GM06990 (cell line): ENCODE results near the gene GSTM1.
A peak's percentile ranks its signal among the peaks of the same experiment; 100 is the strongest.

Source experiments
- DNase-seq: peaks from one replicate; pipeline ENCODE4 v3.0.0-alpha.2; 2011; ENCODE audit not compliant: insufficient read length; ENCODE audit errors: extremely low read depth
- H3K27me3 ChIP-seq: replicated peaks from 2 replicates; pipeline ENCODE4 v1.6.0; 2011; ENCODE audit warnings: low read length; ENCODE audit not compliant: control insufficient read depth, insufficient read depth
- H3K36me3 ChIP-seq: 2 replicates; pipeline ENCODE4 v1.5.1; 2011; ENCODE audit warnings: low read length; ENCODE audit not compliant: control insufficient read depth, insufficient read depth
- H3K4me3 ChIP-seq: replicated peaks from 2 replicates; pipeline ENCODE4 v1.5.1; 2011; ENCODE audit warnings: low read depth, mild to moderate bottlenecking, control low read depth, low read length
- CTCF ChIP-seq: IDR thresholded peaks from 2 replicates; pipeline ENCODE4 v1.5.1; 2011; ENCODE audit warnings: low read length, control low read depth, mild to moderate bottlenecking, inconsistent platforms; ENCODE audit not compliant: insufficient read depth, poor library complexity, severe bottlenecking

The GSTM1 gene

DNA sequence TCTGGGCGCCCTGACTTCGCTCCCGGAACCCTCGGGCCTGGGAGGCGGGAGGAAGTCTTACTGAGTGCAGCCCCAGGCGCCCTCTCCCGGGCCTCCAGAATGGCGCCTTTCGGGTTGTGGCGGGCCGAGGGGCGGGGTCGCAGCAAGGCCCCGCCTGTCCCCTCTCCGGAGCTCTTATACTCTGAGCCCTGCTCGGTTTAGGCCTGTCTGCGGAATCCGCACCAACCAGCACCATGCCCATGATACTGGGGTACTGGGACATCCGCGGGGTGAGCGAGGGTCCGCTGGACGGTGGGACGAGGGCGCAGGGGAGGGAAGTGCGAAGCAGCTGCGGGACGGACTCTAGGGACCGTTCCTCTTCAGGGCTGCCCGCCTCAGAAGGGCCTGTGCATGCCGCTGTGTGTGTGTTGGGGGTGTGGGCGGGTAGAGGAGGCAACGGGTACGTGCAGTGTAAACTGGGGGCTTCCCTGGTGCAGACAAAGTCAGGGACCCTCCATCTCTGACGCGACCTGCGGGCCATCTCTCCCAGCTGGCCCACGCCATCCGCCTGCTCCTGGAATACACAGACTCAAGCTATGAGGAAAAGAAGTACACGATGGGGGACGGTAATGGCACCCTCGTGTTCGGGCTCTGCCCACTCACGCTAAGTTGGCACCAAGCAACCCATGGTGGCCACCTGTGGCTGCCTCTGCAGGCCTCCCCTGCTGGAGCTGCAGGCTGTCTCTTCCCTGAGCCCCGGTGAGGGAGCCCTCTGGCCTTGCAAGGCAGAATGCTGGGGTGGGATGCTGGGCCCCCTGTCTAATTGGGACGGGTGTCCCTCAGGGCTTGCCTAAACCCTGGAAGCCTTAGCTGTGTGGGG lies at the start of gene GSTM1:
TSS of gene GSTM1 (plus strand) at position 177 of the 859 bp plus-strand sequence. CDS start at position 234, 57 bp downstream.
- no peaks in the 10 kb centered on the region for H3K27me3 ChIP-seq
- no peak within 1 kb of the TSS for H3K4me3 ChIP-seq
- no peak for TF ChIP-seq CTCF
- no peaks in the 10 kb centered on the region for H3K36me3 ChIP-seq
- DNase-seq = no peak

DNA sequence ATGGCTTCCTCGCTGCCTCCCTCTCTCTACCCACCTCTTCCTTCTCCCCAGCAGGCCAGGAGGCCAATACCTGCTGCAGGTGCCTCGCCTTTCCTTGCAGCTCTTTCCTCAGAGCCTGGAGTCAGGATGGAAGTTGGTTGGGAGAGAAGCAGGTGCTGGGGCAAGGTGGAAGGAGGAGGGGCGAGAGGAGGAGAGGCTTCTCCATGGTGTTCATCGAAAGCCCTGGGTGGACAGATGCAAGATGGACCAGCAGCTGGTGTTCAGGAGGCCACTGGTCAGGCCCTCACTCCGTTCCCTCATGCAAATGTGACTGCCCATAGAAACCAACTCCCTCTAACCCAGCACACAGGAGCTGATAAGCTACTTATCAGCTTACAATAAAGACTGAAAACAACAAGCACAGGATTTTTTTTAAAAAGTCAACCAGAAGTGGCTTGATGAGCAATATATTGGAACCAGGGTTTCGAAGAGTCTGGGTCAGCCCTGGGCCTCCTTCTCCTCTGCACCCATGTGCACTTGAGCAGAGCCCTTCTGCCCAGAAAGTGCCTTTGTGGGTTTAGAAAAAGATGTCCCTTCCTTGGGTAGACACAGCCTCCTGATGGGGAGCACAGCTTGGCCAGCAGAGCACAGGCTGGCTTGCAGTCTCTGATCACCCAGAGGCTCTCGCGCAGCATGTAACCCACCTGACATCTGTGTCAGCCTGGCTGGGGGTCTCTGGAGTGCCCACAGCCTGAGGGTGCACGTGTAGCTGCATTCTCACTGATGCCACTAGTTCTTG lies 48.4 kb upstream of the GSTM1 start:
- H3K36me3 ChIP-seq = no peaks in the 10 kb centered on the region
- H3K27me3 ChIP-seq = no peaks in the 10 kb centered on the region
- no peak for DNase-seq
- TF ChIP-seq CTCF = no peak
- H3K4me3 ChIP-seq = no peak overlapping the region

GRCh38 chr1:109639841-109640184 lies 47.8 kb upstream of the GSTM1 start:
- DNase-seq = no peak
- Histone ChIP-seq H3K4me3 (no peak overlapping the region), H3K36me3 (no peaks in the 10 kb centered on the region), H3K27me3 (no peaks in the 10 kb centered on the region)
- no peak for TF ChIP-seq CTCF

- no peaks in the 10 kb centered on the region for H3K36me3 ChIP-seq
- TF ChIP-seq CTCF = peak; percentile 96
Measured at GRCh38 chr1:109640285-109640865, 47.2 kb upstream of the GSTM1 start.

GRCh38 chr1:109641078-109641740 lies 46.4 kb upstream of the GSTM1 start:
- Histone ChIP-seq H3K36me3 (no peaks in the 10 kb centered on the region), H3K4me3 (no peak overlapping the region), H3K27me3 (no peaks in the 10 kb centered on the region)
- DNase-seq = no peak
- TF ChIP-seq CTCF = no peak

More at GRCh38 chr1:109640285-109640865, 47.2 kb upstream of the GSTM1 start:
- no peak for DNase-seq
- Histone ChIP-seq H3K4me3 (no peak overlapping the region), H3K27me3 (no peaks in the 10 kb centered on the region)
